Mesenchymal stem cell (in vitro differentiated cells and primary cell): Measurements from ENCODE around the gene FAM170B.

Experiments used
- DNase-seq: peaks from one replicate; pipeline ENCODE4 v3.0.0-alpha.2; 2013
- H2AFZ ChIP-seq: one replicate; pipeline ENCODE4 v1.6.1; 2013; ENCODE audit warnings: low read depth, mild to moderate bottlenecking, control low read depth, inconsistent platforms, low read length, moderate library complexity
- H2AK5ac ChIP-seq: 2 replicates; pipeline ENCODE4 v1.6.1; 2013; ENCODE audit warnings: low read length, moderate library complexity, mild to moderate bottlenecking, inconsistent platforms; ENCODE audit not compliant: severe bottlenecking
- H2BK120ac ChIP-seq: one replicate; pipeline ENCODE4 v1.6.1; 2013; ENCODE audit warnings: low read depth, mild to moderate bottlenecking, inconsistent platforms, low read length, moderate library complexity
- H2BK12ac ChIP-seq, 2 experiments: one replicate each; pipeline ENCODE4 v1.6.1; 2013; ENCODE audit warnings: inconsistent platforms in 2 of 2, low read length in 2 of 2, mild to moderate bottlenecking in 2 of 2, moderate library complexity in 2 of 2, control low read depth in 1 of 2
- H2BK15ac ChIP-seq: one replicate; pipeline ENCODE4 v1.6.1; 2013; ENCODE audit warnings: mild to moderate bottlenecking, low read depth, inconsistent platforms; ENCODE audit not compliant: poor library complexity, severe bottlenecking
- H2BK5ac ChIP-seq: 2 replicates; pipeline ENCODE4 v1.6.1; 2013; ENCODE audit warnings: low read depth, mild to moderate bottlenecking, low read length, control low read depth, inconsistent platforms; ENCODE audit not compliant: poor library complexity, severe bottlenecking
- H3K14ac ChIP-seq, 2 experiments: one replicate each; pipeline ENCODE4 v1.6.1; 2013; ENCODE audit warnings: inconsistent platforms in 2 of 2, low read length in 2 of 2, control low read depth in 1 of 2, mild to moderate bottlenecking in 1 of 2, moderate library complexity in 1 of 2
- H3K18ac ChIP-seq, 2 experiments: one replicate each; pipeline ENCODE4 v1.6.1; 2013; ENCODE audit warnings: inconsistent platforms in 2 of 2, low read length in 2 of 2, control low read depth in 1 of 2, low read depth in 1 of 2, mild to moderate bottlenecking in 1 of 2
- H3K23ac ChIP-seq, 2 experiments: one replicate each; pipeline ENCODE4 v1.6.1; 2013; ENCODE audit warnings: inconsistent platforms in 2 of 2, low read length in 2 of 2, mild to moderate bottlenecking in 2 of 2, moderate library complexity in 2 of 2, control low read depth in 1 of 2
- H3K27ac ChIP-seq: 2 replicates; pipeline ENCODE4 v1.5.1; 2013; ENCODE audit warnings: mild to moderate bottlenecking, moderate library complexity, low read length, control low read depth, inconsistent platforms; ENCODE audit not compliant: poor library complexity, severe bottlenecking
- H3K27me3 ChIP-seq, 2 experiments: 2 replicates each; pipeline versions ENCODE4 v1.6.1 to v1.7.0; 2013; ENCODE audit warnings: low read length in 2 of 2, mild to moderate bottlenecking in 2 of 2, moderate library complexity in 2 of 2, control low read depth in 1 of 2, inconsistent platforms in 1 of 2; ENCODE audit not compliant: control insufficient read depth in 1 of 2, insufficient read depth in 1 of 2
- H3K36me3 ChIP-seq, 2 experiments: 2 replicates each; pipeline versions ENCODE4 v1.6.1 to v1.7.0; 2013; ENCODE audit warnings: low read length in 2 of 2, control low read depth in 1 of 2, inconsistent platforms in 1 of 2, low read depth in 1 of 2, mild to moderate bottlenecking in 1 of 2; ENCODE audit not compliant: insufficient read depth in 2 of 2, control insufficient read depth in 1 of 2
- H3K4ac ChIP-seq, 2 experiments: one replicate each; pipeline ENCODE4 v1.6.1; 2013; ENCODE audit warnings: inconsistent platforms in 2 of 2, low read length in 2 of 2, mild to moderate bottlenecking in 2 of 2, moderate library complexity in 2 of 2, control low read depth in 1 of 2, low read depth in 1 of 2
- H3K4me1 ChIP-seq: 2 replicates; pipeline ENCODE4 v1.6.1; 2013; ENCODE audit warnings: low read depth, low read length, control low read depth; ENCODE audit not compliant: control insufficient read depth, insufficient read depth
- H3K4me2 ChIP-seq: 2 replicates; pipeline ENCODE4 v1.6.1; 2013; ENCODE audit warnings: low read length, mild to moderate bottlenecking, inconsistent platforms; ENCODE audit not compliant: poor library complexity, severe bottlenecking
- H3K4me3 ChIP-seq, 2 experiments: 2 replicates each; pipeline versions ENCODE4 v1.5.1 to v1.7.0; 2013; ENCODE audit warnings: low read length in 2 of 2, mild to moderate bottlenecking in 2 of 2, control low read depth in 1 of 2, low read depth in 1 of 2; ENCODE audit not compliant: insufficient read depth in 1 of 2
- H3K79me1 ChIP-seq: replicated peaks from 2 replicates; pipeline ENCODE4 v1.6.1; 2013; ENCODE audit warnings: mild to moderate bottlenecking, control low read depth, low read length, inconsistent platforms; ENCODE audit not compliant: poor library complexity, severe bottlenecking
- H3K9ac ChIP-seq: 2 replicates; pipeline ENCODE4 v1.7.0; 2013; ENCODE audit warnings: mild to moderate bottlenecking, low read length, moderate library complexity
- H3K9me3 ChIP-seq: 2 replicates; pipeline ENCODE4 v1.7.0; 2013; ENCODE audit warnings: mild to moderate bottlenecking, low read length; ENCODE audit not compliant: control insufficient read depth
- H4K8ac ChIP-seq: one replicate; pipeline ENCODE4 v1.6.1; 2013; ENCODE audit warnings: inconsistent platforms, mild to moderate bottlenecking, low read length, moderate library complexity
- H4K91ac ChIP-seq: one replicate; pipeline ENCODE4 v1.6.1; 2013; ENCODE audit warnings: mild to moderate bottlenecking, low read length, inconsistent platforms
- WGBS: methylation state at CpG from one replicate; pipeline ENCODE4 v1.1.7; 2013; ENCODE audit warnings: mixed read lengths; 5-methylcytosine and 5-hydroxymethylcytosine counted together

The FAM170B gene

DNA sequence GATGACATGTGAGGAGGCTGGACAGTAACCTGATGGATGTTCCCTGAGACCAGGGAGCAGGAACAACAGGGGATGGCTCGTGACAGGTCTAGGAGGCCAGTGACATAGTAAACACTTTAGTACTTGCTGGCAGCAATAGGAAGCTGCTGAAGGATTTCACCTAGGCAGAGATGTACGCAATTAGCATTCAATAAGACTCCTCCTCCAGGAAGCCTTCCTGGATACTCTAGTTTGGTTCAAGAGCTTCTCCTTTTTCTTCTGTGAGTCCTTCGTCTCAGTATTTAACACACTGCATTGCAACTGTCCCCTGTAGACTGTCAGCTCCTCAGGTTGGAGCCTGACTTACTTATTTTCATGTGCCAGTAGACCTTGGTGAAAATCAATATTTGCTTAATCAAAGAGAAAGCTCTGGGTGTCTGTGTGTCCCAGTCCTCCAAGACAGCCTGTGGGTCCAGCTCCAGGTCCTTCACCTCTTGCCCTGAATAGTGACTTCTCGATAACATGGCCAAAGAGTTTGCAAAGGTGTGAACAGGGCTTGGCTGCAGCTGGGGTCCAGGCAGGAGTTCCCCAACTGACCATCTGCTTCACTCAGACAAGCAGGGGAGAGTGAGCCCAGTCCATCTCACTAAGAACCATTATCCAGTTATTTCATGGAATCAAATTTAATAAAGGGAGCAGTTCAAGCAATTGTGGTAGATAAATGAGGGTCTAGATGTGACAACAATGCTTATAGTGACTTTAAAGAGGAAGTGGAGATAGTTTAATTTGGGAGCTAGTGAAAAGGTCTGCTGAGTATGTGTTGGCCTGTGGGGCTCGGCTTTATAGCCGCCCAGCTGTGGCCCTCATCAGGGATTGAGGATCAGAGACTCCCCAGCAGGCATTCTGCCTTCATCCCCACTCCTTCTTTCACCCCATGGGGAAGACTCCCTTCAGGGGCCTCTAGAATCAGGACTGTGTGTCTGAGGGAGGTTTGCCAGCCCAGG, 45.0 kb upstream of the FAM170B start:
- no peaks in the 10 kb centered on the region for H3K9me3 ChIP-seq
- no peak overlapping the region for H2BK12ac ChIP-seq
- peaks cover 9% of the 10 kb centered on the region for H3K4me1 ChIP-seq
- no peak overlapping the region for H2BK15ac ChIP-seq
- no peak overlapping the region for H3K4me3 ChIP-seq
- no peak overlapping the region for H2AFZ ChIP-seq
- WGBS = 91% methylated on average over 6 of the region's 6 CpGs
- no peak overlapping the region for H3K4ac ChIP-seq
- H2AK5ac ChIP-seq = no peak overlapping the region
- no peak overlapping the region for H2BK5ac ChIP-seq
- no peaks in the 10 kb centered on the region for H3K36me3 ChIP-seq
- H4K91ac ChIP-seq = no peak overlapping the region
- H3K18ac ChIP-seq = no peak overlapping the region
- no peak overlapping the region for H3K9ac ChIP-seq
- no peaks in the 10 kb centered on the region for H3K27me3 ChIP-seq
- DNase-seq = no peak
- no peak overlapping the region for H3K4me2 ChIP-seq
- no peak overlapping the region for H3K14ac ChIP-seq
- H3K79me1 ChIP-seq = no peaks in the 10 kb centered on the region
- H2BK120ac ChIP-seq = no peak overlapping the region
- no peak overlapping the region for H4K8ac ChIP-seq
- no peak overlapping the region for H3K23ac ChIP-seq
- no peak overlapping the region for H3K27ac ChIP-seq

DNA sequence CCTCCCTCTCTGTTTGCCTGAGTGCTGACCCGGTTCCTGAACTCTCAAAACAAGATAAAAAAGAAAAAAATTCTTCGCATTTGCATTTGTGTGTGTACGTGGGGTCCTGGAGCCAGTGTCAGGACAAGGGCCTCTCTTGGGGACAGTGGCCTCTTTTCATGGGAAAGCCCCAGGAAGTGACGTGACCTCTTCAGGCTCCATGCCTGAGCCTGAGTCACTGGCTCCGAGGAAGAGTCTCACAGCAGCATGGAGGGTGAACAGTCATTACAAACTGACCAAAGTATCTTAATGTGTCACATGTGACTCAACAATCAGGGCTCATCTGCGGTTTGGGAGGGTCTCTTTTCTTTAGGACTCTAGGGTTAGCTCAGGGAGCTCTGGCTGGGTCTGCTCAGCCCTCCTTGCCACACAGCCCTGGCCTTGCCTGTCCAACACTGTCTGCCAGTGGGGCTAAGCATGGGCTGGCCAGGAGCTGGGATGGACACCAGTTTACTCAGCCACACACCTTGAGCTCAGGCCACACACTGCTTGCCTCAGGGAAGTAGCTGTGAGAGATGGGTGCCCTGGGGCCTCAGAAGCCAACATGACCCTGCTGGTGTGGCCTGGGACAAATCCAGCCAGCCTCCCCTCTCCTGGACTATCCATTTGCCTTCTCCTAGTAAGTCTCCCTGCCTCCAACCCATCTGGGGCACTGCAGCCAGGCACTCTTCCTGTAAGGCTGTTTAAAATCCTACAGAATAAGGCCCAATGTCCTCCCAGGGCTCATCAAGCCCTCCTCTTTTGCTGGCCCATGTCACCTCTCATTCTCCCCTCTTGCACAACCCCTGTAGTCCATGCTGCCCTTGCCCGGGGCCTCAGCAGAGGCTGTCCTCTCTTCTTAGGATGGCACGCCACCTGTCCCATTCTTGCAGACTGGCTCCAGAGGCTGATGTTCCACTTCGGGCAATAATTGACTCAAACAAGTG, 43.9 kb upstream of the FAM170B start:
- no peak overlapping the region for H3K23ac ChIP-seq
- H4K8ac ChIP-seq = peak overlapping the region; percentile 64
- H3K18ac ChIP-seq = peak overlapping the region in 1 of 2 experiments; percentile 28
- H2AFZ ChIP-seq = no peak overlapping the region
- no peak overlapping the region for H3K4ac ChIP-seq
- H4K91ac ChIP-seq = peak overlapping the region; percentile 37
- no peak overlapping the region for H3K4me2 ChIP-seq
- peak overlapping the region in 1 of 2 experiments; percentile 7 for H3K4me3 ChIP-seq
- peaks cover 9% of the 10 kb centered on the region for H3K4me1 ChIP-seq
- H2BK120ac ChIP-seq = no peak overlapping the region
- peaks cover 0 to 4% of the 10 kb centered on the region in 2 experiments for H3K27me3 ChIP-seq
- no peak overlapping the region for H3K27ac ChIP-seq
- 48% methylated on average over 9 of the region's 9 CpGs for WGBS
- no peaks in the 10 kb centered on the region for H3K36me3 ChIP-seq
- no peak overlapping the region for H2BK5ac ChIP-seq
- H2BK12ac ChIP-seq = no peak overlapping the region
- no peaks in the 10 kb centered on the region for H3K79me1 ChIP-seq
- DNase-seq = peak; percentile 89
- H3K14ac ChIP-seq = no peak overlapping the region
- H3K9ac ChIP-seq = peak overlapping the region; percentile 65
- no peaks in the 10 kb centered on the region for H3K9me3 ChIP-seq
- no peak overlapping the region for H2BK15ac ChIP-seq
- H2AK5ac ChIP-seq = no peak overlapping the region

DNA sequence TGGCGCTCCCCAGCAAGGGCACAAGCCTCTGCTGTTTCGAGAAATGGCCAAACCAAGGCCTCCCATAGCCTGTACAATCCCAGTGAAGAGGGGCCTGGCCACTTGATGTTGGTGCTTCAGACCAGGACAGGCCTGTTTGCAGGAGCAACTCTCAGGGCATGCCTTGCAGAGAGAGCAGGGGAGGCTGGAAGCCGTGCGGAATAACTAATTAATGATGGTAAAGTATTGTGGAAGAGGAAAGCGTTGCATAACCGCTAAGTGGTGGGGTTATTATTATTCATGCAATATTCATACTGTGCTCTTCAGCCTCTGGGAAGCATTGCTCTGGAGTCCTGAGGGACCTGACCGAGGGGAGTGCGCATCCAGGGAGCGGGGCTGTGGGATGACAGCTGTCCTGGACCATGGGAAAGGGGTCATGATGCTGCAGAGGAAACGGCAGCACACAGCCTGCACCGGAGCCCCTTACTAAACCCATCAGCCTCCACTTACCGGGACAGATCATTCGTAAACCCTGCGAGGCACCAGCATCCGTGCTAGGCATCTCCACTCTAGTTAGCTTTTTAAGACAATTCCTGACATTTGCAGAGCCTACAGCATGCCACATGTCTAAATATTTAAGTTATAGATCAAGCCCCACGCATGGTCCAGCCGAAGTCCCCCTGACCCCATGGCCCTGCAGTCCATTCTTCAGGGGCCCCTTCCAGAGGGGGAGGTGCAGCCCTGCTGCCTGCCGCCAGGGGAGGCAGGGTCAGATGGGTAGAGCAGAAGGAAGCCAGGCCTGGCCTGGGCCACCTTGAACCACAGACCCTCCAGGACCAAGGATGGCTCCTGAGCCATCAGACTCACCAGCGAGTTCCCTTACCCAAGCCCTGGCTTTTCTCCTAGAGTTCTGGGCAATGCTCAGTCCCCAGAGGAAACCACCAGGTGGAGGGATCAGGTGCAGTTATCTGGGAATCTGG, 42.8 kb upstream of the FAM170B start:
- Histone ChIP-seq H3K9ac (peak overlapping the region; percentile 65), H2BK12ac (no peak overlapping the region), H3K14ac (no peak overlapping the region), H4K91ac (no peak overlapping the region), H3K27me3 (peaks cover 0 to 5% of the 10 kb centered on the region in 2 experiments), H2BK15ac (no peak overlapping the region), H3K4me2 (no peak overlapping the region), H3K4me3 (no peak overlapping the region), H2AK5ac (no peak overlapping the region), H2AFZ (no peak overlapping the region), H2BK120ac (no peak overlapping the region), H3K27ac (no peak overlapping the region), H3K4ac (no peak overlapping the region), H3K36me3 (no peaks in the 10 kb centered on the region), H2BK5ac (no peak overlapping the region), H3K18ac (peak overlapping the region in 1 of 2 experiments; percentile 34), H3K9me3 (no peaks in the 10 kb centered on the region), H3K4me1 (peaks cover 9% of the 10 kb centered on the region), H4K8ac (no peak overlapping the region), H3K23ac (no peak overlapping the region), H3K79me1 (no peaks in the 10 kb centered on the region)
- DNase-seq = no peak
- 70% methylated on average over 16 of the region's 19 CpGs for WGBS
